PC-3 (cell line): ENCODE data around the gene POGLUT3. TPM values are rescaled to one million over a fixed set of nuclear protein-coding genes. Genes with fewer than 3 reads are reported as not detected.

ENCODE experiments used
- ATAC-seq: fragments of 200-7000 bp; cut with Tn5 transposase; 2 replicates; pipeline ENCODE4 v1.9.1; 2020; ENCODE audit warnings: mild to moderate bottlenecking, moderate library complexity
- BruUV-seq: library from RNA; stranded (reverse); fragments of 400-500 nt; replicated peaks from 2 replicates; lab custom pipeline; 2021; lab: Mats Ljungman, UMichigan
- CTCF ChIA-PET: fragments of 300-600 bp; sonication (Branson Sonifier 250); formaldehyde crosslinking; loops from one replicate; lab custom pipeline; 2022; ENCODE audit warnings: antibody characterized with exemption; lab: Charles Lee
- POLR2A ChIA-PET: fragments of 300-600 bp; sonication (Branson Sonifier 250); formaldehyde crosslinking; loops from one replicate; lab custom pipeline; 2022; ENCODE audit warnings: antibody characterized with exemption; ENCODE audit not compliant: unreplicated experiment; lab: Charles Lee
- DNase-seq: peaks from one replicate; pipeline ENCODE4 v3.0.0-alpha.2; 2015
- H2AFZ ChIP-seq: fragments of 300-600 bp; sonication (generic); 2 replicates; pipeline ENCODE4 v1.6.0; 2016; ENCODE audit warnings: antibody characterized with exemption, low read length
- H3F3A ChIP-seq: fragments of 300-600 bp; sonication (generic); one replicate; pipeline ENCODE4 v1.6.0; 2017; ENCODE audit warnings: antibody characterized with exemption, low read length, control low read depth, mild to moderate bottlenecking; ENCODE audit not compliant: unreplicated experiment
- H3K27ac ChIP-seq: fragments of 300-600 bp; sonication (generic); 2 replicates; pipeline ENCODE4 v1.5.1; 2016; ENCODE audit warnings: mild to moderate bottlenecking, low read length
- H3K27me3 ChIP-seq: fragments of 300-600 bp; sonication (generic); 2 replicates; pipeline ENCODE4 v1.6.1; 2016; ENCODE audit warnings: low read length, mixed read lengths
- H3K36me3 ChIP-seq: fragments of 300-600 bp; sonication (generic); 2 replicates; pipeline ENCODE4 v1.6.1; 2016; ENCODE audit warnings: low read depth, mixed run types, low read length, mixed read lengths
- H3K4me1 ChIP-seq: fragments of 300-600 bp; sonication (generic); 2 replicates; pipeline ENCODE4 v1.5.1; 2016; ENCODE audit warnings: low read length; ENCODE audit not compliant: insufficient read depth
- H3K4me2 ChIP-seq: fragments of 300-600 bp; sonication (generic); 2 replicates; pipeline ENCODE4 v1.6.0; 2016; ENCODE audit warnings: low read length
- H3K4me3 ChIP-seq: fragments of 300-600 bp; sonication (generic); 2 replicates; pipeline ENCODE4 v1.5.1; 2016; ENCODE audit warnings: mild to moderate bottlenecking, low read length, mixed read lengths
- H3K79me2 ChIP-seq: fragments of 300-600 bp; sonication (generic); 2 replicates; pipeline ENCODE4 v1.6.1; 2017; ENCODE audit warnings: low read length, mixed read lengths
- H3K9ac ChIP-seq: fragments of 300-600 bp; sonication (generic); 2 replicates; pipeline ENCODE4 v1.6.0; 2016; ENCODE audit warnings: mild to moderate bottlenecking, low read length
- H3K9me2 ChIP-seq: fragments of 300-600 bp; sonication (generic); replicated peaks from 2 replicates; pipeline ENCODE4 v1.6.1; 2016; ENCODE audit warnings: mixed run types, low read length, mixed read lengths
- H3K9me3 ChIP-seq: fragments of 300-600 bp; sonication (generic); 2 replicates; pipeline ENCODE4 v1.6.1; 2016; ENCODE audit warnings: low read length, mixed read lengths
- H4K20me1 ChIP-seq: fragments of 300-600 bp; sonication (generic); 2 replicates; pipeline ENCODE4 v1.6.1; 2016; ENCODE audit warnings: low read length, mixed read lengths
- CTCF ChIP-seq: fragments of 300-600 bp; sonication (generic); conservative IDR thresholded peaks from 2 replicates; pipeline ENCODE4 v1.5.1; 2017; ENCODE audit warnings: antibody characterized with exemption, low read depth, mild to moderate bottlenecking, low read length
- EZH2 ChIP-seq: fragments of 300-600 bp; sonication (generic); IDR thresholded peaks from one replicate; pipeline ENCODE4 v1.6.1; 2017; ENCODE audit warnings: antibody characterized with exemption, mild to moderate bottlenecking, low read length; ENCODE audit not compliant: unreplicated experiment
- EZH2phosphoT487 ChIP-seq: fragments of 300-600 bp; sonication (generic); IDR thresholded peaks from 2 replicates; pipeline ENCODE4 v1.6.1; 2018; ENCODE audit warnings: mild to moderate bottlenecking, antibody characterized with exemption, low read length, borderline replicate concordance
- intact Hi-C: fragments of 100-400 bp; cut with micrococcal nuclease; formaldehyde crosslinking; loops from 2 replicates; pipeline ENCODE4 v1.9.0; 2023
- total RNA-seq: library from RNA; depleted of rRNA; stranded (reverse); fragments of >200 nt; gene quantifications from 2 replicates; pipeline ENCODE4 v1.2.3, GENCODE V29; 2014

The POGLUT3 gene
- total RNA-seq, 1 experiment from 2014 or later, result 36.2 TPM

GRCh38 chr11:108543316-108543964 is 45.3 kb upstream of the POGLUT3 start:
- H3K27ac ChIP-seq, result no peak overlapping the region

GRCh38 chr11:108541531-108541930 is 43.3 kb upstream of the POGLUT3 start:
- no peaks in the 10 kb centered on the region for H3K36me3 ChIP-seq
- H3K79me2 ChIP-seq, result no peaks in the 10 kb centered on the region
- no peaks in the 10 kb centered on the region for H3K9me3 ChIP-seq
- no peaks in the 10 kb centered on the region for H3K4me1 ChIP-seq
- no TSS peak for BruUV-seq
- TF ChIP-seq CTCF (no peak), EZH2 (no peak), EZH2phosphoT487 (no peak)
- no peak overlapping the region for H3K4me2 ChIP-seq
- H3K27ac ChIP-seq, result no peak overlapping the region
- H3F3A ChIP-seq, result no peaks in the 10 kb centered on the region
- no peak overlapping the region for H2AFZ ChIP-seq
- ChIA-PET POLR2A (no interaction called here), CTCF (no interaction called here)
- DNase-seq, result no peak
- intact Hi-C loops, result no loop called here
- H3K4me3 ChIP-seq, result no peak overlapping the region
- no peak overlapping the region for H3K9ac ChIP-seq
- no peak for ATAC-seq
- no peaks in the 10 kb centered on the region for H3K27me3 ChIP-seq
- H3K9me2 ChIP-seq, result no peaks in the 10 kb centered on the region
- H4K20me1 ChIP-seq, result no peaks in the 10 kb centered on the region

More at GRCh38 chr11:108543316-108543964, 45.3 kb upstream of the POGLUT3 start:
- BruUV-seq, result no TSS peak
- H3K9ac ChIP-seq, result no peak overlapping the region
- no peaks in the 10 kb centered on the region for H3K9me2 ChIP-seq
- ATAC-seq (no peak), DNase-seq (no peak)
- H3K9me3 ChIP-seq, result no peaks in the 10 kb centered on the region
- H3K79me2 ChIP-seq, result no peaks in the 10 kb centered on the region
- no peaks in the 10 kb centered on the region for H4K20me1 ChIP-seq
- ChIA-PET CTCF (no interaction called here), POLR2A (no interaction called here)
- no peaks in the 10 kb centered on the region for H3K36me3 ChIP-seq
- H2AFZ ChIP-seq, result no peak overlapping the region
- no peak for TF ChIP-seq CTCF
- TF ChIP-seq EZH2phosphoT487, result no peak
- TF ChIP-seq EZH2, result no peak
- H3K27me3 ChIP-seq, result no peaks in the 10 kb centered on the region
- intact Hi-C loops, result no loop called here
- no peaks in the 10 kb centered on the region for H3F3A ChIP-seq
- H3K4me2 ChIP-seq, result no peak overlapping the region
- H3K4me1 ChIP-seq, result no peaks in the 10 kb centered on the region
- H3K4me3 ChIP-seq, result no peak overlapping the region

- Histone ChIP-seq H2AFZ (no peak overlapping the region), H3K79me2 (no peaks in the 10 kb centered on the region), H3K4me2 (no peak overlapping the region), H3K4me3 (no peak overlapping the region), H3F3A (no peaks in the 10 kb centered on the region), H3K36me3 (peaks cover 9% of the 10 kb centered on the region; the same call in 1 of the 2 replicates), H3K9ac (no peak overlapping the region), H4K20me1 (no peaks in the 10 kb centered on the region), H3K27ac (no peak overlapping the region), H3K9me3 (no peaks in the 10 kb centered on the region), H3K4me1 (no peaks in the 10 kb centered on the region), H3K27me3 (no peaks in the 10 kb centered on the region), H3K9me2 (no peaks in the 10 kb centered on the region)
- ChIA-PET POLR2A (no interaction called here), CTCF (no interaction called here)
- DNase-seq, result no peak
- intact Hi-C loops, result no loop called here
- no peak for ATAC-seq
- no TSS peak for BruUV-seq
- TF ChIP-seq CTCF, result no peak
- no peak for TF ChIP-seq EZH2
- TF ChIP-seq EZH2phosphoT487, result no peak
These were observed 40.3 kb upstream of the POGLUT3 start for GRCh38 chr11:108538502-108538901.
